ENCODE measurements around the gene APOC3. TPM values are rescaled to one million over a fixed set of nuclear protein-coding genes. Genes with fewer than 3 reads are reported as not detected.
A peak's percentile ranks its signal among the peaks of the same experiment; 100 is the strongest.

The APOC3 gene
- total and polyA plus RNA-seq, 9 of the 15 experiments (the other 6 are each of a cell fraction or from before 2014, with no cell fraction given): 1.1 TPM; not detected in 8

DNA sequence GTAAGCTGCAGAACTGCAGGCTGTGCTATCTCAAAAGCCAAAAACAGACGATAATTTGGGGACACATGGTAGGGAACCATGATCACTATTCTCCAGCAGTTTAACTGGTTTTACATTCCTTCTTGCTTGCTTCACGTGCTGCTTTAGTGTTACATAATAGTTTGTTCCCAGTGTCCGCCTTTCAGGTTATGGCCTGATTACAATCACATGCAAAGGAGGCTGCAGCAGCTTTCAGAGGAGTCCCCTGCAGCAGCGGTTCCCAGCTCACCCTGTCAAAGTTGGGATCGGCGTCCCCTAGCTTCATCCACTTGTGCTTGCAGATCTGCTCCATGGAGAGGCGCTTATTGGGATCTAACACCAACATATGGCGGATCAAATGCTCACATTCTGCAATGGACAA, 46.9 kb downstream of the APOC3 start (continued):
- TF ChIP-seq PRDM10 (IDR thresholded peaks at IDR 0.05; ENCODE audit: partially characterized antibody) (no peak), JUND (IDR thresholded peaks at IDR 0.05; ENCODE audit: borderline replicate concordance, low read depth, low read length) (no peak), JUND (tag; IDR thresholded peaks at IDR 0.05; ENCODE audit: borderline replicate concordance, low read depth, low read length) (no peak), ZKSCAN8 (CRISPR knock-in tag; IDR thresholded peaks at IDR 0.05) (no peak)

DNA sequence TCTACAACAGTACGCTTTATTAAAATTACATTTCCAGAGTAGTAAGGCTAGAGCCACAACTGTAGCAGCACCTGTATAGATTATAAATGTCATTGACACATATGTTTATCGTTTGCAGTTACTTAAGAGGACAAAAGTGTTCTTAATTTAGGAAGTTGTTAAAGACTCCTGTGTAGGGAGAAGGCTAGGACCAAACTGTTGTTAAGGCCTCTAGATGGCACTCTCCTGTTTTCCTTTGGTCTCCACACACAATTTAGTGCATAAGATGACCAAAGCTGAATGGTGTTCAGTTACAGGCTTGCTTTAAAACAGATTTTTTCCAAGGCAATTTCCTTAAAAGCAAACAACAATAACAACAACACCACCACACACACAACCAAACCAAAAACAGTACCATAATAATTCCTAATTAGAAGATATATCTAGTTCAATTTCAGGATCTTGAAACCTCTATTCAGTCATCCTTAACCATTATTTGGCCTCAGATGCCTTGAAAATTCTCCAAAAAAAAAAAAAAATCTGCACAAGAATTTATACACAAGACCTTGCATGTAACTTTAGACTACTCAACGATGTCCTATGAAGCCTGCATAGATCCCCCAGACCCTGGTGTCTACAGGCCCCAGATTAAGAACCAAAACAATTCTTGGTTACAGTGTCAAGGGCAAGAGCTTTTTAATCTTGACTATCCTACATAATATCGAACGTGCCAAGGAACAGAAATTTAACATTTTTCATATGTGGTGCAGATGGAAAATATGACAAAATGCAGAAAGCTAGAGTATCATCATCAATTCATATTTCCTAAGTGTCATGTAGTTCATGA, 50.3 kb downstream of the APOC3 start:
- H3K36me3 ChIP-seq (ENCODE audit: control insufficient read depth, insufficient read depth, low read length): peaks cover 11% of the 10 kb centered on the region
- ChIA-PET CTCF (ENCODE audit: low intra/inter-chr PET ratio) (interaction anchor here (0.6 to 2.6 kb wide), 6 partner anchors 15 to 347 kb away, joined by 3 to 23 read pairs (median 4); partner anchors contain the start of gene SIK3), POLR2A (interaction anchor here (0.6 to 1.4 kb wide), 2 partner anchors 10 to 152 kb away, joined by 3 read pairs; no protein-coding TSS in a partner anchor)
- BruUV-seq (replicated peaks): no TSS peak
- H3K9me3 ChIP-seq (replicated peaks; ENCODE audit: control insufficient read depth, insufficient read depth, low read depth, low read length): no peaks in the 10 kb centered on the region
- ATAC-seq (peak; percentile 97), DNase-seq (ENCODE audit: extremely low read depth in 1 of 4, low spot score in 3 of 4) (peak in 3 of 4 experiments; percentile 34 to 66 (median 48)), FAIRE-seq (peak; percentile 91)
- intact Hi-C loops (cut with micrococcal nuclease): loop anchor here (1.0 to 5.0 kb wide), 3 partner anchors 217 to 347 kb away; no protein-coding TSS in a partner anchor
- H3K9ac ChIP-seq (ENCODE audit: insufficient read depth in 1 of 2, low read depth in 2 of 2, low read length in 2 of 2): no peak overlapping the region
- in situ Hi-C loops (cut with MboI): loop anchor here (5.0 to 10.0 kb wide), 2 partner anchors 222 to 345 kb away; no protein-coding TSS in a partner anchor
- no peaks in the 10 kb centered on the region for H3K9me1 ChIP-seq (ENCODE audit: control insufficient read depth, insufficient read depth, low read length)
- no peak overlapping the region for H2AFZ ChIP-seq (ENCODE audit: low read depth, low read length)
- no peaks in the 10 kb centered on the region for H3K79me2 ChIP-seq (ENCODE audit: control insufficient read depth, insufficient read depth, low read length)
- H3K27ac ChIP-seq (ENCODE audit: extremely low read depth, low read depth, low read length): no peak overlapping the region
- H3K27me3 ChIP-seq (ENCODE audit: control insufficient read depth in 2 of 2, insufficient read depth in 2 of 2, low read length in 2 of 2): no peaks in the 10 kb centered on the region
- no peak overlapping the region for H3K4me3 ChIP-seq
- WGBS (ENCODE audit: insufficient coverage, low coverage, missing lambda C conversion rate): 37% methylated on average over 5 of the region's 5 CpGs
- H3K4me1 ChIP-seq (replicated peaks in 1 of 2; ENCODE audit: control insufficient read depth in 2 of 2, insufficient read depth in 2 of 2, low read length in 2 of 2): no peaks in the 10 kb centered on the region
- H4K20me1 ChIP-seq (replicated peaks; ENCODE audit: control insufficient read depth, insufficient read depth, low read length): no peaks in the 10 kb centered on the region
- H3K4me2 ChIP-seq (ENCODE audit: insufficient read depth, low read length): no peak overlapping the region
- TF ChIP-seq PRPF4 (IDR thresholded peaks at IDR 0.05; ENCODE audit: insufficient read depth, low read depth, low read length, poor library complexity, severe bottlenecking) (no peak), MCM5 (IDR thresholded peaks at IDR 0.05; ENCODE audit: low read depth) (no peak), ZNF717 (CRISPR knock-in tag; IDR thresholded peaks at IDR 0.05) (no peak), ZNF143 (CRISPR knock-in tag; IDR thresholded peaks at IDR 0.05) (no peak), SP1 (CRISPR knock-in tag; IDR thresholded peaks at IDR 0.05) (no peak), GMEB1 (CRISPR knock-in tag; IDR thresholded peaks at IDR 0.05) (no peak), SMC3 (conservative IDR thresholded peaks at IDR 0.05; ENCODE audit: insufficient read depth, low read depth, low read length) (peak; percentile 57), HLTF (IDR thresholded peaks at IDR 0.05) (no peak), BRD9 (IDR thresholded peaks at IDR 0.05; ENCODE audit: low read depth, partially characterized antibody) (no peak)

Measured in K562 (cell line).